Activated T-helper 17 cell treated with anti-CD3 and anti-CD28 coated beads, Interleukin-2, amount 50 U/mL, for 72 hours (primary cell): ENCODE results near the gene SLC15A4. TPM values are rescaled to one million over a fixed set of nuclear protein-coding genes. Genes with fewer than 3 reads are reported as not detected.
"Not testable (repeated sequence)": the region's sequence is repeated elsewhere in the genome, so short reads cannot be mapped to it uniquely, and the experiment has no call there.

Experiments
- ATAC-seq: fragments of 150-1000 bp; cut with Tn5 transposase; replicated peaks from 2 replicates; pipeline ENCODE4 v1.10.0; 2021; ENCODE audit warnings: mild to moderate bottlenecking, moderate library complexity
- H3K27ac Mint-ChIP-seq: one replicate; pipeline ENCODE4 v1.8.0; 2022; ENCODE audit warnings: mixed read lengths
- H3K27me3 Mint-ChIP-seq: one replicate; pipeline ENCODE4 v1.8.0; 2022; ENCODE audit warnings: mixed read lengths
- H3K36me3 Mint-ChIP-seq: one replicate; pipeline ENCODE4 v1.8.0; 2022; ENCODE audit warnings: low read depth, mild to moderate bottlenecking, mixed read lengths
- H3K4me1 Mint-ChIP-seq: one replicate; pipeline ENCODE4 v1.8.0; 2022; ENCODE audit warnings: mixed read lengths
- H3K4me3 Mint-ChIP-seq: one replicate; pipeline ENCODE4 v1.8.0; 2022; ENCODE audit warnings: mild to moderate bottlenecking, mixed read lengths
- H3K9me3 Mint-ChIP-seq: one replicate; pipeline ENCODE4 v1.8.0; 2022; ENCODE audit warnings: mixed read lengths
- total RNA-seq, 2 donors: library from RNA; stranded (reverse); gene quantifications; one replicate each; pipeline ENCODE4 v1.2.3, GENCODE V29; 2022

Gene SLC15A4
- total RNA-seq, 2 donors from 2014 or later, result 25.2 to 34.2 TPM

DNA sequence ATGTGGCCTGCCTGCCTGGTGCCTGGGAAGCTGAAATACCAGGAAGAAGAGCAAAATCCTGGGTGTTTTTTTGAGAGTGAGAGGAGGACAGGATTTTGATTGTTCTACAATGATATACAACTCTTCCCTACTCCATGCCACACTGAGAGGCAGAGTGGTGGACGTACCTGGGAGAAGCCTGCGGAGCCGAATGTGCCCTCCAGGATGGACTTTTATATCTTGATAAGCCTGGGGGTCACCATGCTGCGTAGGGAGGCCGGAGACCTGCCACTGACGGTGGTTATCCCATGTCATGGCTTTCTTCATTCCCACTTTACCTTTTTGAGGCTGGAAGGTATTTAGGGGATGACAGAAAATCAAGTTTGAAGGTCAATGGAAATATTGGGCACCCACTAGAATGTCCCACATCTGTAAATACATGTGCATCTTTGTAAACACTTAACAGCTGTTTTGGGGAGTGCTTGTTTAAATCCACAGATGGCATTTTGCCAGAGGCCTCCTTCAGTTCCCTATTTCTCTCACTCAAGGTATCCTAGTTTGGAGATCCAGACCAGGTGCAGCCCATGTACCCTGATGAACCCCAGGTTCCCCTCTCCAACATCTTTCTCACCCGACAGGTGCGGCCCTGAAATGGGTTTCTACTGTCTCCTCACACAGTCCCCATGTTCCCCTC lies 28.4 kb upstream of the SLC15A4 start:
- Mint-ChIP-seq H3K4me1 (no peaks in the 10 kb centered on the region), H3K9me3 (no peaks in the 10 kb centered on the region), H3K27ac (no peak overlapping the region), H3K36me3 (no peaks in the 10 kb centered on the region), H3K4me3 (no peak overlapping the region), H3K27me3 (peaks cover 28% of the 10 kb centered on the region)
- ATAC-seq, result no peak

DNA sequence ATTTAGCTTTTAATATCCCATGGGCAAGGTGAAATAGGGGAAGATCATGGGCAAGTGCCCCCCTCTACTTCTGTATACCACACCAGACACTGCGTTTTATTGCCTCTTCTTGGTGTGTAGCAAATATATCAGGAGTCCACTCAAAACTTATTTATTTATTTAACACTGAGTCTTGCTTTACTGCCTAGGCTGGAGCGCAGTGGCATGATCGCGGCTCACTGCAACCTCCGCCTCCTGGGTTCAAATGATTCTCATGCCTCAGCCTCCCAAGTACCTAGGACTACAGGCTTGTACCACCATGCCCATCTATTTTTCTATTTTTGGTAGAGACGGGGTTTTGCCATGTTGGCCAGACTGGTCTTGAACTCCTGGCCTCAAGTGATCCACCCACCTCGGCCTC lies 27.7 kb upstream of the SLC15A4 start:
- ATAC-seq, H3K36me3 Mint-ChIP-seq, H3K27ac Mint-ChIP-seq, H3K4me3 Mint-ChIP-seq, H3K4me1 Mint-ChIP-seq, H3K9me3 Mint-ChIP-seq: not testable (repeated sequence)
- peaks cover 25% of the 10 kb centered on the region for H3K27me3 Mint-ChIP-seq

DNA sequence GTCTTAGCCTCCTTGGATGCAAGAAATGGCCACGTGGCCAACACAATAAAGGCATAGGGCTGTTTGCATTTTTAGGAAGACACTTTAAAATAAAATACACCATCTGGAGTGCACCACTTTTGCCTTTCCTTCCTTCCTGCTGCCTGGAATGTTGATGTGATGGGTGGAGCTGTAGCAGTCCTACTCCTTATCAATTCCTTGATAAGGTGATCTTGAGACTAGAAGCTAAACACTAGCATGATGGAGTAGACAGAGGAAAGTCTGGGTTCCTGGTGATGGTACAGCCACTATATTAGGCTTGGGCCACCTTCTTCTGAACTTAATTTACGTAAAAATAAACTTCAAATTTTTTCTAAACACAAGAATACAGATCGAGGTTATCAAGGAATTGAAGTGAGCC lies 26.6 kb upstream of the SLC15A4 start:
- no peak for ATAC-seq
- no peak overlapping the region for H3K4me3 Mint-ChIP-seq
- no peaks in the 10 kb centered on the region for H3K4me1 Mint-ChIP-seq
- no peaks in the 10 kb centered on the region for H3K9me3 Mint-ChIP-seq
- no peak overlapping the region for H3K27ac Mint-ChIP-seq
- H3K27me3 Mint-ChIP-seq, result peaks cover 22% of the 10 kb centered on the region
- no peaks in the 10 kb centered on the region for H3K36me3 Mint-ChIP-seq

DNA sequence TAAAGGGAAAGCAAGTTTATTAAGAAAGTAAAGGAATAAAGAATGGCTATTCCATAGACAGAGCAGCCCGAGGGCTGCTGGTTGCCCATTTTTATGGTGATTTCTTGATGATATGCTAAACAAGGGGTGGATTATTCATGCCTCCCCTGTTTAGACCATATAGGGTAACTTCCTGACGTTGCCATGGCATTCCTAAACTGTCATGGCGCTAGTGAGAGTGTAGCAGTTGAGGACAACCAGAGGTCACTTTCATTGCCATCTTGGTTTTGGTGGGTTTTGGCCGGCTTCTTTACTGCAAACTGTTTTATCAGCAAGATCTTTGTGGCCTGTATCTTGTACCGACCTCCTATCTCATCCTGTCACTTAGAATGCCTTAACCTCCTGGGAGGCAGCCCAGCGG lies 26.0 kb upstream of the SLC15A4 start:
- H3K27me3 Mint-ChIP-seq, result peaks cover 20% of the 10 kb centered on the region
- not testable (repeated sequence) for ATAC-seq, H3K27ac Mint-ChIP-seq, H3K36me3 Mint-ChIP-seq, H3K4me3 Mint-ChIP-seq, H3K4me1 Mint-ChIP-seq, H3K9me3 Mint-ChIP-seq

DNA sequence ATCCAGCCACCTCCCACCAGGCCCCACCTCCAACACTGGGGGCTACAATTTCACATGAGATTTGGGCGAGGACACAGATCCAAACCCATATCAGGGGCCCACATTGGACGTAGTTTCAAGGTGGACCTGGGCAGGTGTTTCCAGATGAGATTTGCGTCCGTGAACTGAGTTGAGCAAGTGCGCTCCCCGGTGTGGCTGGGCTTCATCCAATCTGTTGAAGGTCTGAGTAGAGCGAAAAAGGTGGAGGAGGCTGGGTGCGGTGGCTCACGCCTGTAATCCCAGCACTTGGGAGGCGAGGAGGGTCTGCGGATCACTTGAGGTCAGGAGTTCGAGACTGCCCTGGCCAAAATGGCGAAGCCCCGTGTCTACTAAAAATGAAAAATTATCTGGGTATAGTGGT lies 24.6 kb upstream of the SLC15A4 start:
- no peak for ATAC-seq
- Mint-ChIP-seq H3K27me3 (peaks cover 11% of the 10 kb centered on the region), H3K9me3 (no peaks in the 10 kb centered on the region), H3K36me3 (no peaks in the 10 kb centered on the region), H3K27ac (no peak overlapping the region), H3K4me3 (no peak overlapping the region), H3K4me1 (no peaks in the 10 kb centered on the region)

DNA sequence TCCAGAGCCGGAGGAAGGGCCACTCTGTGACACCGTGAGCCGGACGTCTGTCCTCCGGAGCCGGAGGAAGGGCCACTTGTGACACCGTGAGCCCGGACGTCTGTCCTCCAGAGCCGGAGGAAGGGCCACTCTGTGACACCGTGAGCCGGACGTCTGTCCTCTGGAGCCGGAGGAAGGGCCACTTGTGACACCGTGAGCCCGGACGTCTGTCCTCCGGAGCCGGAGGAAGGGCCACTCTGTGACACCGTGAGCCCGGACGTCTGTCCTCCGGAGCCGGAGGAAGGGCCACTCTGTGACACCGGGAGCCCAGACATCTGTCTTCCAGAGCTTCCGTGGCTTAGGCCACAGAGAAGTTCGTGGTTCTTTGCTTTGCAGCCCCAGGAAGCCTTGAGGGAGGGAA lies 22.9 kb upstream of the SLC15A4 start:
- H3K27ac Mint-ChIP-seq, H3K36me3 Mint-ChIP-seq, H3K9me3 Mint-ChIP-seq, ATAC-seq, H3K27me3 Mint-ChIP-seq, H3K4me3 Mint-ChIP-seq, H3K4me1 Mint-ChIP-seq: not testable (repeated sequence)

DNA sequence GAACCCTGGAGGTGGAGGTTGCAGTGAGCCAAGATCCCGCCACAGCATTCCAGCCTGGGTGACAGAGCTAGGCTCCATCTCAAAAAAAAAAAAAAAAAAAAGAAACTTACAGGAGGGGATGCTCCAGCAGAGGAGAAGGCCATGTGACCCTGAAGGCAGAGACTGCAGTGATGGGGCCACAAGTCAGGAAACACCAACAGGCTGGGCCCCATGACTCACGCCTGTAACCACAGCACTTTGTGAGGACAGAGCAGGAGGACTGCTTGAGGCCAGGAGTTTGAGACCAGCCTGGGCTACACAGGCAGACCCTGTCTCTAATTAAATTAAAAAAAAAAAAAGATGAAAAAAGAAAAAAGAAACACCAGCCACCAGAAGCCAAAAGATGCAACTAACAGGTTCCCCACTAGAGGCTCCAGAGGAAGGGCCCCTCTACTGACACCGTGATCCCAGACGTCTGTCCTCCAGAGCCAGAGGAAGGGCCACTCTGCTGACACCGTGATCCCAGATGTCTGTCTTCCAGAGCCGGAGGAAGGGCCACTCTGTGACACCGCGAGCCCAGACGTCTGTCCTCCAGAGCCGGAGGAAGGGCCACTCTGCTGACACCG lies 20.4 kb upstream of the SLC15A4 start:
- H3K4me3 Mint-ChIP-seq, result no peak overlapping the region
- no peak overlapping the region for H3K27ac Mint-ChIP-seq
- no peaks in the 10 kb centered on the region for H3K9me3 Mint-ChIP-seq
- peak; percentile 63 for ATAC-seq
- peaks cover 8% of the 10 kb centered on the region for H3K4me1 Mint-ChIP-seq
- H3K27me3 Mint-ChIP-seq, result peaks cover 6% of the 10 kb centered on the region
- no peaks in the 10 kb centered on the region for H3K36me3 Mint-ChIP-seq

DNA sequence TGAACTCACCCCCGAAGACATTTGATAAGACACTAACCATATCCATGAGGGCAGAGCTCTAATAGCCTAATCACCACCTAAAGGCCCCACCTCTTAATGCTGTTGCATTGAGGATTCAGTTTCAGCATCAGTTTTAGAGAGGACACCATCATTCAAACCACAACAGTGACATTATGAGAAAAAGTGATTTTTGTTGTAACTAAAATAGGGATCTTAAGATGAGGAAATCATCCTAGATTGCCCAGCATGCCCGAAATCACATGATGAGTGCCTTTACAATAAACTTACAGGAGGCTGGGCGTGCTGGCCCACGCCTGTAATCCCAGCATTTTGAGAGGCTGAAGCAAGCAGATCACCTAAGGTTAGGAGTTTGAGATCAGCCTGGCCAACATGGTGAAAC lies 19.8 kb upstream of the SLC15A4 start:
- Mint-ChIP-seq H3K9me3 (no peaks in the 10 kb centered on the region), H3K36me3 (no peaks in the 10 kb centered on the region), H3K4me3 (no peak overlapping the region), H3K4me1 (peaks cover 8% of the 10 kb centered on the region), H3K27ac (no peak overlapping the region), H3K27me3 (peaks cover 10% of the 10 kb centered on the region)
- ATAC-seq, result no peak

DNA sequence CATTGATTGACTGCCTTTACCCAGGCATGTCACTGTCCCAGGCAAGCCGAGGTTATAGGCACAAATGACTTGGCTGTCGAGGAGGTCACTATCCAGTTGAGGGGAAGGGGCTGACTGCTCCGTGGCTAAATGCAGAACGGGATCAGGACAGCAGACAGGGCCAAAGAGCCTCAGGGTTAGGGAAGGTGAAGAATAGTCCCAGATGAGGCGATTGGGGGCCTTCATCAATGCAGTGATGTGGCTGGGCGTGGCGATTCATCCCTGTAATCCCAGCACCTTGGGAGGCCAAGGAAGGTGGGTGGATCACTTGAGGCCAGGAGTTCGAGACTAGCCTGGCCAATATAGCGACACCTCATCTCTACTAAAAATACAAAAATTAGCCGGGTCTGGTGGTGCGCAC lies 18.8 kb upstream of the SLC15A4 start:
- H3K36me3 Mint-ChIP-seq, result no peaks in the 10 kb centered on the region

DNA sequence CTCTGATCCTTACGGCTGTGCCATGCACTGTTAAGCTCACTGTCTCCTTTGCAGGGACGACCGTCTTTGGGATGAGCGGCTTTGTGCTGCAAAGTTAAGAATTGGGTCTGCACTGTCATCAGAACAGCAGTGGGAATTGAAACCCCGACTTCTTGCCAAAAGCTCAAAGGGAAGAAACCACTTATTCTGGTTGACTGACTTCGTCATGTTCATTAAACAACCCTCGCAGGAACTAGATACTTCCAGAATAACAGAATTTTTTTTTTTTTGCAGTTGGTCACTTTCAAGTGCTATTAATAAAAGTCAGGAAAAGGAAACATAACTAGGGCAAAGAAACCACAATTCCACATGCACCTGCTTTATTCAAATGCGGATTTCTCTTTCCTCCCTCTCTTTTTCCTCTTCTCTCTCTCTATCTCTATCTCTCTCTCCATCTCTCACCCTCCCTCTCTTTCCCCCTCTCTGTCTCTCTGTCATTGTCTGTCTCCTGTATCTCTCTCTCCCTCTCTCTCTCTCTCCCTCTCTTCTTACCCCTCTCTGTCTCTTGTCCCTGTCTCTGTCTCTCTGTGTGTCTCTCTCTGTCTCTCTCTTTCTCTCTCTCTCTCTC lies 17.2 kb upstream of the SLC15A4 start:
- H3K27ac Mint-ChIP-seq, result no peak overlapping the region
- no peaks in the 10 kb centered on the region for H3K36me3 Mint-ChIP-seq
- H3K4me3 Mint-ChIP-seq, result no peak overlapping the region
- peaks cover 14% of the 10 kb centered on the region for H3K27me3 Mint-ChIP-seq
- no peaks in the 10 kb centered on the region for H3K9me3 Mint-ChIP-seq
- H3K4me1 Mint-ChIP-seq, result peaks cover 8% of the 10 kb centered on the region
- no peak for ATAC-seq

More for the DNA sequence above, 18.8 kb upstream of the SLC15A4 start:
- no peak overlapping the region for H3K27ac Mint-ChIP-seq
- H3K4me3 Mint-ChIP-seq, result no peak overlapping the region
- ATAC-seq, result no peak
- H3K27me3 Mint-ChIP-seq, result peaks cover 10% of the 10 kb centered on the region
- peaks cover 8% of the 10 kb centered on the region for H3K4me1 Mint-ChIP-seq
- no peaks in the 10 kb centered on the region for H3K9me3 Mint-ChIP-seq

DNA sequence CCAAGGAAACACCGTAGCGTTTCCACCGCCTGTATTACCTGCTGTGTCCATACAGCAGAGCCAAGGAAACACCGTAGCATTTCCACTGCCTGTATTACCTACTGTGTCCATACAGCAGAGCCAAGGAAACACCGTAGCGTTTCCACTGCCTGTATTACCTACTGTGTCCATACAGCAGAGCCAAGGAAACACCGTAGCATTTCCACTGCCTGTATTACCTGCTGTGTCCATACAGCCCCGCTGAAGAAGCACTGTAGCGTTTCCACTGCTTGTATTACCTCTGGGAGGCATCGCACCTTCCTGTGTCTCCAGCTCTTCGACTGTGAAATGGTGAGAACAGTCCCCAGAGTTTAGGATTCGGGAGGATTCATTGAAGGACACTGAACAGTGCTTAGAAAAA lies 16.1 kb upstream of the SLC15A4 start:
- not testable (repeated sequence) for H3K9me3 Mint-ChIP-seq, H3K4me3 Mint-ChIP-seq, H3K4me1 Mint-ChIP-seq, H3K36me3 Mint-ChIP-seq, H3K27ac Mint-ChIP-seq, ATAC-seq
- H3K27me3 Mint-ChIP-seq, result peaks cover 14% of the 10 kb centered on the region

DNA sequence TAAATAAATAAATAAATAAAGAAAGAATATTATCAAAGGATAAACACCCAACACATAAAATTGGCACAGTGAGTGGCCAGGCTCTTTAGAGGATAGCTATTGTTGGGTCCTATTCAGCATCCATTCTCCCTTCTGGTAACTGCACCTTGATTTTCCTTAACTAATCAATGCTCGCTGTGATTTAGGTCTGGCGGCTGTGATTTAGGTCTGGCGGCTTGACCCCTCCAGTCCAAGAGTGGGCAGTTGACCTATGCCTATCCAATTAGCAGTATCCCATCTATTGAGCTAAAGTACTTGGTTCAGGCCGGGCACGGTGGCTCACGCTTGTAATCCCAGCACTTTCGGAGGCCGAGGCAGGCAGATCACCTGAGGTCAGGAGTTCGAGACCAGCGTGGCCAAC lies 9.7 kb upstream of the SLC15A4 start:
- Mint-ChIP-seq H3K27ac (no peak overlapping the region), H3K4me3 (no peak overlapping the region), H3K27me3 (peaks cover 9% of the 10 kb centered on the region), H3K4me1 (peaks cover 7% of the 10 kb centered on the region), H3K36me3 (no peaks in the 10 kb centered on the region), H3K9me3 (no peaks in the 10 kb centered on the region)
- ATAC-seq, result no peak

DNA sequence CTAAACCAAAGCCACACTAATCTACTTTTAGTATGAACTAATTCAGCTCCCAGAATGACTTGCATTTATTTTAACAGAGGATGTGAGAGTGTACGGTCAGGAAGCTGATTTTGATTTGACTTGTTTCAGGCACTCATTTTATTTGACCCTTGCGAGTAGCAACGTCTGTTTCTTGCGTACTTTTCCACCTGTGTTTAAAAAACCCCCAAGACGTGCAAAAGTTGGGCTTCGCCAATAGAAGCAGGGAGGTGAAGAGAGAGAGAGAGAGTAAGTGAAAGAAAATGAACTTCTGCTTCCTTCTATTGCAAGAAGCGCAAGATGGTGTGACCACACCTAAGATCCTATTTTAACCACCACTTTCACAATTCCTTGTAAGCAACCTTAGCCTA lies 6.7 kb upstream of the SLC15A4 start:
- peak; percentile 52 for ATAC-seq
- H3K36me3 Mint-ChIP-seq, result no peaks in the 10 kb centered on the region
- peak overlapping the region; percentile 19 for H3K4me3 Mint-ChIP-seq

DNA sequence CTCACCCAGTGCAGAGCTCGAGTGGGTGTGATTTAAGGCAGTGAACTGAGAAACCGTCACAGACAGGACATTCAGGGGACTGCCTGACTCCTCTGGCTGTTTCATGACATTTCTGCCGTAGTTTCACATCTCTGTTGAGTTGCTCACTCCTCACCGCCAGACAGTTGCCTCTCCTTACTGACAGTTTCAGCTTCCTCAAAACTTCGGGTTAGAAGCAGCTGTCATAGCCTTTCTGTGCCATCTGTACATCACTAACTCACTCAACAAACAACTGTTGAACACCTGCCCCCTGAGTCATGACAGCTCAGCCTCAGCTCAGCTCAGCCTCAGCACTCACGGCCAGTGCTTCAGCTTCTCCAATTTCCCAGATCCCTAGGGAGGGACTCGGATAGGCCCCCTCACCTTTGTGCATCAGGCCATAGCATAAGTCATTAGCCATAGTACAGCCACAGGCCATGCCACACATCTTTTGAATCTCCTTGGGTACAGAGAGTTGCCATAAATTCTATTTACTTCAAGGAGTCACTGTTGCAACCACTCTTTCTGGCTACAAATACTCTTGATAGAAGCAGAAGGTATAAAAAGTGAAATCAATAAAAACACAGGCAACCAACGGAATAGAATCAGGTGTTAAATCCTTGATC lies 6.2 kb upstream of the SLC15A4 start:
- peaks cover 7% of the 10 kb centered on the region for H3K4me1 Mint-ChIP-seq
- H3K27me3 Mint-ChIP-seq, result peaks cover 5% of the 10 kb centered on the region
- no peaks in the 10 kb centered on the region for H3K36me3 Mint-ChIP-seq
- peak; percentile 91 for ATAC-seq
- H3K4me3 Mint-ChIP-seq, result peak overlapping the region; percentile 19
- no peaks in the 10 kb centered on the region for H3K9me3 Mint-ChIP-seq
- peak overlapping the region; percentile 48 for H3K27ac Mint-ChIP-seq

More for the DNA sequence above, 6.7 kb upstream of the SLC15A4 start:
- Mint-ChIP-seq H3K27me3 (peaks cover 5% of the 10 kb centered on the region), H3K27ac (peak overlapping the region; percentile 48), H3K9me3 (no peaks in the 10 kb centered on the region), H3K4me1 (peaks cover 7% of the 10 kb centered on the region)

DNA sequence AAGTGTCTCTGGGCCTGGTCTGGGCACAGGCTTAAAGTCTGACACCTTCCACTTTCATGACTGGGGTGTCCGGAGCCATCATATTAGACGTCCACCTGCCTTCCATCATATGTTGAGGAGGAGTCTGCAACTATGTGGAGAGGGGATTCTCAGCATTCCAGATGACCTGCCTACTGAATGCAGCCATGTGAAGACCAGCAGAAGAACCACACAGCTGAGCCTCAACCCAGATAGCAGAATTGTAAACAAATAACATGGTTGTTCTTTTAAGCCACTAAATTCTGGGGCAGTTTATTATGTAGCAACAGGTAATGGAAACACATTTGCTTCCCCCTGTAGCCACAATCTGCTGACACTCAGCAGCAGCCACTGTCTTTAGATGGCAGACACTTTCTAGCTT lies 4.0 kb upstream of the SLC15A4 start:
- peaks cover 7% of the 10 kb centered on the region for H3K4me1 Mint-ChIP-seq
- H3K4me3 Mint-ChIP-seq, result no peak overlapping the region
- no peaks in the 10 kb centered on the region for H3K36me3 Mint-ChIP-seq
- no peak overlapping the region for H3K27ac Mint-ChIP-seq
- ATAC-seq, result no peak
- peaks cover 5% of the 10 kb centered on the region for H3K27me3 Mint-ChIP-seq
- no peaks in the 10 kb centered on the region for H3K9me3 Mint-ChIP-seq
